GM18505 (cell line): Measurements from ENCODE around the gene STEAP4.
A peak's percentile ranks its signal among the peaks of the same experiment; 100 is the strongest.

Experiments
- ATAC-seq: cut with Tn5 transposase; IDR thresholded peaks from one replicate; pipeline ENCODE4 v1.9.1; 2021; ENCODE audit not compliant: unreplicated experiment
- POLR2A ChIP-seq: IDR thresholded peaks from 4 replicates; pipeline ENCODE4 v1.6.1; 2011; ENCODE audit warnings: borderline replicate concordance; ENCODE audit not compliant: insufficient read depth, insufficient read length; ENCODE audit errors: extremely low read depth

Gene STEAP4

GRCh38 chr7:88244258-88244657, 62.4 kb downstream of the STEAP4 start:
- no peak for TF ChIP-seq POLR2A
- ATAC-seq = no peak

GRCh38 chr7:88243345-88243909, 63.3 kb downstream of the STEAP4 start:
- TF ChIP-seq POLR2A = no peak
- ATAC-seq = peak; percentile 72

- TF ChIP-seq POLR2A = no peak
- ATAC-seq = no peak
Observed at GRCh38 chr7:88239852-88240251, 66.8 kb downstream of the STEAP4 start.

- ATAC-seq = no peak
Observed at GRCh38 chr7:88233828-88234227, 72.9 kb downstream of the STEAP4 start.

GRCh38 chr7:88230646-88231045, 76.0 kb downstream of the STEAP4 start:
- no peak for ATAC-seq
- no peak for TF ChIP-seq POLR2A

More at GRCh38 chr7:88233828-88234227, 72.9 kb downstream of the STEAP4 start:
- TF ChIP-seq POLR2A = no peak

GRCh38 chr7:88229302-88229995, 77.2 kb downstream of the STEAP4 start:
- no peak for TF ChIP-seq POLR2A
- no peak for ATAC-seq

GRCh38 chr7:88226886-88227516, 79.7 kb downstream of the STEAP4 start:
- no peak for TF ChIP-seq POLR2A
- no peak for ATAC-seq

GRCh38 chr7:88226201-88226600, 80.5 kb downstream of the STEAP4 start:
- TF ChIP-seq POLR2A = no peak

GRCh38 chr7:88224601-88225275, 82.0 kb downstream of the STEAP4 start:
- TF ChIP-seq POLR2A = no peak
- ATAC-seq = no peak

More at GRCh38 chr7:88226201-88226600, 80.5 kb downstream of the STEAP4 start:
- ATAC-seq = no peak

GRCh38 chr7:88223265-88223664, 83.4 kb downstream of the STEAP4 start:
- no peak for TF ChIP-seq POLR2A
- ATAC-seq = no peak
